Astrocyte (in vitro differentiated cells and primary cell): ENCODE data around the gene KRT39. TPM values are rescaled to one million over a fixed set of nuclear protein-coding genes. Genes with fewer than 3 reads are reported as not detected.

Experiments used
- DNase-seq: peaks from one replicate; pipeline ENCODE4 v3.0.0-alpha.2; 2010; ENCODE audit warnings: low read depth
- FAIRE-seq: peaks from 2 replicates; lab custom pipeline; 2011; peaks lifted over from hg19 to GRCh38; lab: Jason Lieb, UNC
- H2AFZ ChIP-seq: 2 replicates; pipeline ENCODE4 v1.6.0; 2012; ENCODE audit warnings: low read depth, low read length, inconsistent platforms
- H3K27ac ChIP-seq: 2 replicates; pipeline ENCODE4 v1.5.1; 2011; ENCODE audit warnings: low read depth, low read length, inconsistent platforms
- H3K27me3 ChIP-seq: 2 replicates; pipeline ENCODE4 v1.6.0; 2011; ENCODE audit warnings: low read length, inconsistent platforms; ENCODE audit not compliant: insufficient read depth
- H3K36me3 ChIP-seq: 2 replicates; pipeline ENCODE4 v1.5.1; 2011; ENCODE audit warnings: low read length, inconsistent platforms; ENCODE audit not compliant: insufficient read depth
- H3K4me1 ChIP-seq: 2 replicates; pipeline ENCODE4 v1.5.1; 2011; ENCODE audit warnings: low read length, inconsistent platforms; ENCODE audit not compliant: insufficient read depth
- H3K4me2 ChIP-seq: 2 replicates; pipeline ENCODE4 v1.6.0; 2012; ENCODE audit warnings: low read length, inconsistent platforms
- H3K4me3 ChIP-seq: 2 replicates; pipeline ENCODE4 v1.5.1; 2011; ENCODE audit warnings: low read depth, mild to moderate bottlenecking, low read length, inconsistent platforms; ENCODE audit not compliant: insufficient read depth
- H3K79me2 ChIP-seq: 2 replicates; pipeline ENCODE4 v1.6.0; 2012; ENCODE audit warnings: mild to moderate bottlenecking, low read length, inconsistent platforms; ENCODE audit not compliant: insufficient read depth
- H3K9ac ChIP-seq: 2 replicates; pipeline ENCODE4 v1.6.0; 2012; ENCODE audit warnings: mild to moderate bottlenecking, low read length, inconsistent platforms
- H3K9me3 ChIP-seq: 2 replicates; pipeline ENCODE4 v1.5.1; 2012; ENCODE audit warnings: low read depth, mild to moderate bottlenecking, low read length, inconsistent platforms; ENCODE audit not compliant: insufficient read depth
- H4K20me1 ChIP-seq: 2 replicates; pipeline ENCODE4 v1.6.0; 2012; ENCODE audit warnings: low read length, inconsistent platforms; ENCODE audit not compliant: insufficient read depth
- H3K27ac Mint-ChIP-seq: one replicate; pipeline ENCODE4 v1.8.0; 2021; ENCODE audit warnings: mild to moderate bottlenecking, mixed read lengths; ENCODE audit not compliant: unreplicated experiment
- H3K27me3 Mint-ChIP-seq: one replicate; pipeline ENCODE4 v1.8.0; 2021; ENCODE audit warnings: low read depth, mixed read lengths; ENCODE audit not compliant: unreplicated experiment
- H3K36me3 Mint-ChIP-seq: one replicate; pipeline ENCODE4 v1.8.0; 2021; ENCODE audit warnings: low read depth, mixed read lengths; ENCODE audit not compliant: unreplicated experiment
- H3K4me1 Mint-ChIP-seq: one replicate; pipeline ENCODE4 v1.8.0; 2021; ENCODE audit warnings: low read depth, mixed read lengths; ENCODE audit not compliant: unreplicated experiment
- H3K4me3 Mint-ChIP-seq: one replicate; pipeline ENCODE4 v1.8.0; 2021; ENCODE audit warnings: mild to moderate bottlenecking, moderate library complexity, mixed read lengths; ENCODE audit not compliant: unreplicated experiment
- H3K9me3 Mint-ChIP-seq: one replicate; pipeline ENCODE4 v1.8.0; 2021; ENCODE audit warnings: mild to moderate bottlenecking, mixed read lengths; ENCODE audit not compliant: unreplicated experiment
- EZH2 ChIP-seq: IDR thresholded peaks from 2 replicates; pipeline ENCODE4 v1.6.1; 2012; ENCODE audit warnings: mild to moderate bottlenecking, low read length, inconsistent platforms; ENCODE audit not compliant: insufficient read depth
- total RNA-seq: library from RNA; stranded (reverse); gene quantifications from 2 replicates; pipeline ENCODE4 v1.2.1, GENCODE V29; 2021
- TF ChIP-seq, protein P1 (sequence below): IDR thresholded peaks from 2 replicates; pipeline ENCODE4 v1.5.1; 2011; ENCODE audit warnings: low read depth, mild to moderate bottlenecking, inconsistent platforms, low read length, moderate library complexity; ENCODE audit not compliant: insufficient read depth

The KRT39 gene
- total RNA-seq, 1 donor from 2014 or later: not detected

GRCh38 chr17:41013181-41013580 lies 46.4 kb upstream of the KRT39 start:
- no peak overlapping the region for H3K27ac ChIP-seq
- no peaks in the 10 kb centered on the region for H3K79me2 ChIP-seq
- H4K20me1 ChIP-seq: no peaks in the 10 kb centered on the region
- no peak for DNase-seq
- no peak overlapping the region for H3K27ac Mint-ChIP-seq
- no peaks in the 10 kb centered on the region for H3K9me3 ChIP-seq
- no peak overlapping the region for H3K4me3 Mint-ChIP-seq
- no peaks in the 10 kb centered on the region for H3K4me1 Mint-ChIP-seq
- H3K27me3 Mint-ChIP-seq: no peaks in the 10 kb centered on the region
- no peak overlapping the region for H3K4me2 ChIP-seq
- no peak for FAIRE-seq
- no peak for TF ChIP-seq EZH2
- TF ChIP-seq, protein P1, sequence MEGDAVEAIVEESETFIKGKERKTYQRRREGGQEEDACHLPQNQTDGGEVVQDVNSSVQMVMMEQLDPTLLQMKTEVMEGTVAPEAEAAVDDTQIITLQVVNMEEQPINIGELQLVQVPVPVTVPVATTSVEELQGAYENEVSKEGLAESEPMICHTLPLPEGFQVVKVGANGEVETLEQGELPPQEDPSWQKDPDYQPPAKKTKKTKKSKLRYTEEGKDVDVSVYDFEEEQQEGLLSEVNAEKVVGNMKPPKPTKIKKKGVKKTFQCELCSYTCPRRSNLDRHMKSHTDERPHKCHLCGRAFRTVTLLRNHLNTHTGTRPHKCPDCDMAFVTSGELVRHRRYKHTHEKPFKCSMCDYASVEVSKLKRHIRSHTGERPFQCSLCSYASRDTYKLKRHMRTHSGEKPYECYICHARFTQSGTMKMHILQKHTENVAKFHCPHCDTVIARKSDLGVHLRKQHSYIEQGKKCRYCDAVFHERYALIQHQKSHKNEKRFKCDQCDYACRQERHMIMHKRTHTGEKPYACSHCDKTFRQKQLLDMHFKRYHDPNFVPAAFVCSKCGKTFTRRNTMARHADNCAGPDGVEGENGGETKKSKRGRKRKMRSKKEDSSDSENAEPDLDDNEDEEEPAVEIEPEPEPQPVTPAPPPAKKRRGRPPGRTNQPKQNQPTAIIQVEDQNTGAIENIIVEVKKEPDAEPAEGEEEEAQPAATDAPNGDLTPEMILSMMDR: no peak
- no peak overlapping the region for H2AFZ ChIP-seq
- no peaks in the 10 kb centered on the region for H3K36me3 Mint-ChIP-seq
- H3K4me3 ChIP-seq: no peak overlapping the region
- no peaks in the 10 kb centered on the region for H3K9me3 Mint-ChIP-seq
- H3K4me1 ChIP-seq: no peaks in the 10 kb centered on the region
- no peaks in the 10 kb centered on the region for H3K27me3 ChIP-seq
- H3K36me3 ChIP-seq: no peaks in the 10 kb centered on the region
- no peak overlapping the region for H3K9ac ChIP-seq

DNA sequence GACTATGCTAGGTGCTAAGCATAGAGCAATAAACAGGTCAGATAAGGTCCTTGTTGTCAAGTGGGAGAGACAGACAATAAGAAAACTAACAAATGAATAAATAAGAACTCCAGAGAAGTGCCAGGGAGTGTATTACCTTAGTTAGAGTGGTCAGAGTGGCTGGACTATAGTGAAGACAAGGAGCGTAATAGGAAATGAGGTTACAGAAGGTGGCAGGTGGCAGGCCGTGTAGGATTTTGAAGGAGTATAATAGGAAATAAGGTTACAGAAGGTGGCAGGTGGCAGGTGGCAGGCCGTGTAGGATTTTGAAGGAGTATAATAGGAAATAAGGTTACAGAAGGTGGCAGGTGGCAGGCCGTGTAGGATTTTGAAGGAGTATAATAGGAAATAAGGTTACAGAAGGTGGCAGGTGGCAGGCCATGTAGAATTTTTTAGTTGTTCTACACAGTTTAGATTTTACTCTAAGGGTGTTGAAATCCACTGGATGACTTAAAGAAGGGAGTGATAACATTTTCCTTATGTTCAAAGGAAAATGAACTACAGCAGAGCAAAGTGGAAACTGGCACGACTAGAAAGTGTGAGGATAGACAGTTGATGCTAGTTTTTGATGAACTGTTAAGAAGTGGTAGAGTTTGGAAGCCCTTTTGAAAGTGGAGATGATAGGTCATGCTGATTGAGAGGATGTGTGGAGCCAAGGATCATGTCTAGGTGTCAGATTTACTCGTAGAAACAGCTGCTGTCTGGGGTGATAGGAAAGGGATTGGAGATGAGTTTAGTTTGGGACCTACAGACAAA lies 45.8 kb upstream of the KRT39 start:
- DNase-seq: no peak
- no peak overlapping the region for H3K27ac Mint-ChIP-seq
- TF ChIP-seq EZH2: no peak
- TF ChIP-seq, protein P1: no peak
- no peaks in the 10 kb centered on the region for H3K9me3 Mint-ChIP-seq
- no peak overlapping the region for H3K4me3 ChIP-seq
- no peak overlapping the region for H2AFZ ChIP-seq
- no peaks in the 10 kb centered on the region for H3K79me2 ChIP-seq
- no peaks in the 10 kb centered on the region for H3K4me1 Mint-ChIP-seq
- H3K27ac ChIP-seq: no peak overlapping the region
- H3K36me3 Mint-ChIP-seq: no peaks in the 10 kb centered on the region
- H3K9ac ChIP-seq: no peak overlapping the region
- no peak overlapping the region for H3K4me2 ChIP-seq
- no peaks in the 10 kb centered on the region for H3K27me3 ChIP-seq
- H3K4me3 Mint-ChIP-seq: no peak overlapping the region
- H3K9me3 ChIP-seq: no peaks in the 10 kb centered on the region
- no peaks in the 10 kb centered on the region for H3K36me3 ChIP-seq
- H3K27me3 Mint-ChIP-seq: no peaks in the 10 kb centered on the region
- H4K20me1 ChIP-seq: no peaks in the 10 kb centered on the region
- no peaks in the 10 kb centered on the region for H3K4me1 ChIP-seq
- FAIRE-seq: no peak

GRCh38 chr17:41010441-41010840 lies 43.7 kb upstream of the KRT39 start:
- Mint-ChIP-seq H3K9me3 (no peaks in the 10 kb centered on the region), H3K4me1 (no peaks in the 10 kb centered on the region), H3K4me3 (no peak overlapping the region), H3K27me3 (peaks cover 2% of the 10 kb centered on the region), H3K27ac (no peak overlapping the region), H3K36me3 (no peaks in the 10 kb centered on the region)
- no peaks in the 10 kb centered on the region for H3K79me2 ChIP-seq
- no peaks in the 10 kb centered on the region for H4K20me1 ChIP-seq
- no peaks in the 10 kb centered on the region for H3K27me3 ChIP-seq
- DNase-seq (no peak), FAIRE-seq (no peak)
- no peak for TF ChIP-seq EZH2
- TF ChIP-seq, protein P1: no peak
- H3K4me1 ChIP-seq: no peaks in the 10 kb centered on the region
- H3K36me3 ChIP-seq: no peaks in the 10 kb centered on the region
- no peak overlapping the region for H2AFZ ChIP-seq
- H3K4me2 ChIP-seq: no peak overlapping the region
- H3K9me3 ChIP-seq: no peaks in the 10 kb centered on the region
- no peak overlapping the region for H3K27ac ChIP-seq
- H3K4me3 ChIP-seq: no peak overlapping the region
- no peak overlapping the region for H3K9ac ChIP-seq
